ENCODE measurements around the gene FAM131A.

DNA sequence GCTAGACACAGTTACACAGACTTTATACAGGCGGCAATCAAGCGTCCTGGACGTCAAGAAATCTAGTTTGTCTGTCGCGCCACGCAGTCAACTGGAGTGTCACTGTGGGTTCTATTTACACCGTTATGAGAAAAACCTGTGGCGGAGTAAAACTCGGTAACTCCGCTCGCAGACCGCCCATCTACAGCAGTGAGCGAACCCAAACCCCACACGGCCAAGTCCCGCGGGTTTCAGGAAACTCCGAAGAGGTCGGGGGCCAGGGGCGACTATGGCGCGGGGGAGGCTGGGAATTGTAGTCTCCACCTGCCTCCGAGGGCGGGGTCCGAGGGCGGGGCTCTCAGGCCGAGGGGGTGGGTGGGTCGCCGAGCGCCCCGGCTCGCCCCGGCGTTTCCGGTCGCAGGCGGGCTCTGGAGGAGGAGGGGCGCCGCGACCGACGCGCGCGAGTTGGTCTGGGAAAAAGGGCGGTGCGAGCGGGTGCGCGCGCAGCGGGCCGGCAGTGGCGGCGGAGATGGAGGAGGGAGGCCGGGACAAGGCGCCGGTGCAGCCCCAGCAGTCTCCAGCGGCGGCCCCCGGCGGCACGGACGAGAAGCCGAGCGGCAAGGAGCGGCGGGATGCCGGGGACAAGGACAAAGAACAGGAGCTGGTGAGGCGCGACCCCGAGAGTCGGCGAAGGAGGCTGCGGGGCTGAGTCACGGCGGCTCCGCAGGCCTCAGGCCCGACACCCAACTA is 38.5 kb upstream of the FAM131A start, which contains the start of gene PSMD2:
- TF ChIP-seq POLR2A (IDR thresholded peaks at IDR 0.05) = peak in 1 of 2 donors; percentile 80
- TF ChIP-seq CTCF (IDR thresholded peaks at IDR 0.05) = peak in 1 of 6 experiments; percentile 26

Data from thyroid gland (tissue), 4 donors.